GM12878 (cell line): ENCODE results near the gene PHOSPHO1.

Source experiments
- BCLAF1 ChIP-seq: fragments of 450-650 bp; IDR thresholded peaks from 2 replicates; pipeline ENCODE4 v1.6.1; 2017; ENCODE audit warnings: antibody characterized with exemption, mild to moderate bottlenecking, moderate library complexity
- CREB1 ChIP-seq: IDR thresholded peaks from 2 replicates; pipeline ENCODE4 v1.6.1; 2012; ENCODE audit warnings: low read depth, mild to moderate bottlenecking, inconsistent platforms
- ELK1 ChIP-seq: IDR thresholded peaks from 2 replicates; pipeline ENCODE4 v1.6.1; 2012; ENCODE audit warnings: low read depth, low read length, improper control_type of control experiment
- FOXM1 ChIP-seq: IDR thresholded peaks from 2 replicates; pipeline ENCODE4 v1.6.1; 2012; ENCODE audit warnings: low read depth, mild to moderate bottlenecking, inconsistent platforms, low read length, moderate library complexity
- MAX ChIP-seq: IDR thresholded peaks from 2 replicates; pipeline ENCODE4 v1.6.1; 2012; ENCODE audit warnings: low read depth, low read length, improper control_type of control experiment
- MXI1 ChIP-seq: fragments of 150-350 bp; IDR thresholded peaks from 2 replicates; pipeline ENCODE4 v1.6.1; 2011; ENCODE audit warnings: low read depth, mild to moderate bottlenecking, inconsistent platforms, low read length, improper control_type of control experiment
- RAD21 ChIP-seq: IDR thresholded peaks from 2 replicates; pipeline ENCODE4 v1.6.1; 2011; ENCODE audit warnings: mild to moderate bottlenecking, low read depth, low read length, moderate library complexity; ENCODE audit not compliant: insufficient read depth
- REST ChIP-seq: IDR thresholded peaks from 2 replicates; pipeline ENCODE4 v1.6.1; 2012; ENCODE audit warnings: mild to moderate bottlenecking, low read depth, low read length
- TF ChIP-seq, protein P1 (sequence below), 3 experiments: IDR thresholded peaks in 2 of 3; conservative IDR thresholded peaks in 1 of 3; 2 replicates each; pipeline ENCODE4 v1.5.1; 2011; ENCODE audit warnings: low read depth in 3 of 3, low read length in 3 of 3, mild to moderate bottlenecking in 3 of 3, control low read depth in 2 of 3, moderate library complexity in 2 of 3, inconsistent platforms in 1 of 3, mixed read lengths in 1 of 3; ENCODE audit not compliant: control insufficient read depth in 2 of 3, insufficient read depth in 1 of 3; ENCODE audit errors: extremely low read depth in 1 of 3

- TF ChIP-seq MAX, result no peak
- no peak for TF ChIP-seq CREB1
- TF ChIP-seq, protein P1, sequence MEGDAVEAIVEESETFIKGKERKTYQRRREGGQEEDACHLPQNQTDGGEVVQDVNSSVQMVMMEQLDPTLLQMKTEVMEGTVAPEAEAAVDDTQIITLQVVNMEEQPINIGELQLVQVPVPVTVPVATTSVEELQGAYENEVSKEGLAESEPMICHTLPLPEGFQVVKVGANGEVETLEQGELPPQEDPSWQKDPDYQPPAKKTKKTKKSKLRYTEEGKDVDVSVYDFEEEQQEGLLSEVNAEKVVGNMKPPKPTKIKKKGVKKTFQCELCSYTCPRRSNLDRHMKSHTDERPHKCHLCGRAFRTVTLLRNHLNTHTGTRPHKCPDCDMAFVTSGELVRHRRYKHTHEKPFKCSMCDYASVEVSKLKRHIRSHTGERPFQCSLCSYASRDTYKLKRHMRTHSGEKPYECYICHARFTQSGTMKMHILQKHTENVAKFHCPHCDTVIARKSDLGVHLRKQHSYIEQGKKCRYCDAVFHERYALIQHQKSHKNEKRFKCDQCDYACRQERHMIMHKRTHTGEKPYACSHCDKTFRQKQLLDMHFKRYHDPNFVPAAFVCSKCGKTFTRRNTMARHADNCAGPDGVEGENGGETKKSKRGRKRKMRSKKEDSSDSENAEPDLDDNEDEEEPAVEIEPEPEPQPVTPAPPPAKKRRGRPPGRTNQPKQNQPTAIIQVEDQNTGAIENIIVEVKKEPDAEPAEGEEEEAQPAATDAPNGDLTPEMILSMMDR (IDR thresholded peaks at IDR 0.05 in 2 of 3, conservative IDR thresholded peaks at IDR 0.05 in 1 of 3; ENCODE audit: control insufficient read depth in 2 of 3, extremely low read depth in 1 of 3, insufficient read depth in 1 of 3, low read depth in 3 of 3, low read length in 3 of 3), result no peak
- TF ChIP-seq FOXM1, result no peak
- TF ChIP-seq REST, result no peak
- no peak for TF ChIP-seq RAD21
- no peak for TF ChIP-seq MXI1
- TF ChIP-seq BCLAF1, result no peak
- no peak for TF ChIP-seq ELK1
These were observed 16.7 kb downstream of the PHOSPHO1 start for GRCh38 chr17:49213847-49214246.
